ENCODE results near the gene KIAA1328.

GRCh38 chr18:37184209-37184868 is 355.4 kb downstream of the KIAA1328 start:
- TF ChIP-seq CTCF (IDR thresholded peaks at IDR 0.05; ENCODE audit: insufficient read depth, low read length) (no peak), SPI1 (IDR thresholded peaks at IDR 0.05; ENCODE audit: borderline replicate concordance, low read depth) (no peak), POLR2AphosphoS5 (IDR thresholded peaks at IDR 0.05; ENCODE audit: low read depth) (no peak), REST (IDR thresholded peaks at IDR 0.05; ENCODE audit: insufficient replicate concordance, low read depth) (no peak), GABPA (IDR thresholded peaks at IDR 0.05; ENCODE audit: low read depth) (no peak)
